ENCODE data around the gene ASTN2.

DNA sequence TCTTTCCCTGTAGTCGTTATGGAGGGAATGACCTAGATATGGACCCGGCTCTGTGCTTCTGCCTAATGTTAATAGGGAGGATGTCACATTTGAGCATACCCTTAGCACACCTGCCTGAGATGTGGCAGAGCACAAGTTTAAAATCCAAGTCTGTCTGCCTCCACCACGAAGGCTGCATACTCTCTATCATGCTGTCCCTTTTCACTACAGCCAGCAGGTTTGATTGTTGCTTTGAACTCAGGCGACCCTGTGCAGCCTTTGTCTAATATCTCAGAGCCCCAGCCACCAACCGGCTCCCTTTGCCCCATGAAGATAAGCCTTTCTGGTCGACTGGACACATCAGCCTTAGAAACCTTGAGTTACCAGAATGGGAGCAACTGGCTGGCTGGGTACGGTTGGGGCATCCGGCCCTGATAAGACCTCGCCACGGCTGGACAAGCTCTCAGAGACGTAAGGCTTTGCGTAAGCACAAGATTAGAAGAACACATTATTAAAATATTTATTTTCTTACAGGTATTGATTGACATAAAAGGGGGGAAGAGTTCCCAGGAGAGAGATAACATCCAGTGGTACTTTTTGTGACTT, 949.8 kb downstream of the ASTN2 start:
- no peak for TF ChIP-seq POLR2A (IDR thresholded peaks at IDR 0.05)
- TF ChIP-seq, protein P1, sequence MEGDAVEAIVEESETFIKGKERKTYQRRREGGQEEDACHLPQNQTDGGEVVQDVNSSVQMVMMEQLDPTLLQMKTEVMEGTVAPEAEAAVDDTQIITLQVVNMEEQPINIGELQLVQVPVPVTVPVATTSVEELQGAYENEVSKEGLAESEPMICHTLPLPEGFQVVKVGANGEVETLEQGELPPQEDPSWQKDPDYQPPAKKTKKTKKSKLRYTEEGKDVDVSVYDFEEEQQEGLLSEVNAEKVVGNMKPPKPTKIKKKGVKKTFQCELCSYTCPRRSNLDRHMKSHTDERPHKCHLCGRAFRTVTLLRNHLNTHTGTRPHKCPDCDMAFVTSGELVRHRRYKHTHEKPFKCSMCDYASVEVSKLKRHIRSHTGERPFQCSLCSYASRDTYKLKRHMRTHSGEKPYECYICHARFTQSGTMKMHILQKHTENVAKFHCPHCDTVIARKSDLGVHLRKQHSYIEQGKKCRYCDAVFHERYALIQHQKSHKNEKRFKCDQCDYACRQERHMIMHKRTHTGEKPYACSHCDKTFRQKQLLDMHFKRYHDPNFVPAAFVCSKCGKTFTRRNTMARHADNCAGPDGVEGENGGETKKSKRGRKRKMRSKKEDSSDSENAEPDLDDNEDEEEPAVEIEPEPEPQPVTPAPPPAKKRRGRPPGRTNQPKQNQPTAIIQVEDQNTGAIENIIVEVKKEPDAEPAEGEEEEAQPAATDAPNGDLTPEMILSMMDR (IDR thresholded peaks at IDR 0.05): no peak

All from lower leg skin (tissue), 3 donors.